Activated effector memory CD4-positive, alpha-beta T cell treated with anti-CD3 and anti-CD28 coated beads, Interleukin-2, amount 50 U/mL, for 16 hours (primary cell): Measurements from ENCODE around the gene POLN.
"Not testable (repeated sequence)": the region's sequence is repeated elsewhere in the genome, so short reads cannot be mapped to it uniquely, and the experiment has no call there.

Source experiments
- DNase-seq: peaks from one replicate; pipeline ENCODE4 v3.0.0-alpha.2; 2020

The POLN gene

DNA sequence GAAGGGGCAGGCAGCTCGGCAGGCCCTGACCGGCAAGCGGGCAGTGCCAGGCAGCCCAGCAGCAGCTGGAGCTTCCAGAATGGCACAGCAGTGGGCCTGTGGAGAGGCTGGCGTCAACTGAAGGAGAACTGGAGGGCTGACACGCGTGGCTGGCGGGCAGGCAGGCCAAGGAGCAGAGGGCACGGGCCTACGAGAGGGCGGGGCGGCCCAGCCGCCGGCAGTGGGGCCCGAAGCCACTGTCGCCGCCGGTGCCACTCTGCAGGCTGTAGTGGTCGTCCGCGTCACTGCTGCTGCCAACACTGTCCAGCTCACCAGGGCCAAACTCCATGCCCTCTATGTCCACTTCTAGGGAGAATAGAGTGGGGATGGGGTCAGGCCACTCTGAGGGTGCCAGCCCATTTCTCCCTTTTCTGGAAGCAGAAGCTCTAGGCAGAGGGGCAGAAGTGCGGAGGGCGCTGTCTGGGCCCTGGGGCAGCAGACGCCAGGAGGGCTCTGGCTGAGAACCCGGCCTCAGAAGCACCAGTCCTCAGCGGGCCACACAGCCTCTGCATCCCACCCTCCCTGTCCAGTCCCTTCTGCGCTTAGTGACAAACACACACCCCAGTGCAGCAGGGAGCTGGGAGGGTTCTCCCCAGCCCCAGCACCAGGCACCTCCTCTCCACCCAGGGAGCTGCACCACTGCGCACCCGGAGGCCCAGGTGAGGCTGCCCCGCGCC, 8.6 kb upstream of the POLN start:
- peak; percentile 60 for DNase-seq

DNA sequence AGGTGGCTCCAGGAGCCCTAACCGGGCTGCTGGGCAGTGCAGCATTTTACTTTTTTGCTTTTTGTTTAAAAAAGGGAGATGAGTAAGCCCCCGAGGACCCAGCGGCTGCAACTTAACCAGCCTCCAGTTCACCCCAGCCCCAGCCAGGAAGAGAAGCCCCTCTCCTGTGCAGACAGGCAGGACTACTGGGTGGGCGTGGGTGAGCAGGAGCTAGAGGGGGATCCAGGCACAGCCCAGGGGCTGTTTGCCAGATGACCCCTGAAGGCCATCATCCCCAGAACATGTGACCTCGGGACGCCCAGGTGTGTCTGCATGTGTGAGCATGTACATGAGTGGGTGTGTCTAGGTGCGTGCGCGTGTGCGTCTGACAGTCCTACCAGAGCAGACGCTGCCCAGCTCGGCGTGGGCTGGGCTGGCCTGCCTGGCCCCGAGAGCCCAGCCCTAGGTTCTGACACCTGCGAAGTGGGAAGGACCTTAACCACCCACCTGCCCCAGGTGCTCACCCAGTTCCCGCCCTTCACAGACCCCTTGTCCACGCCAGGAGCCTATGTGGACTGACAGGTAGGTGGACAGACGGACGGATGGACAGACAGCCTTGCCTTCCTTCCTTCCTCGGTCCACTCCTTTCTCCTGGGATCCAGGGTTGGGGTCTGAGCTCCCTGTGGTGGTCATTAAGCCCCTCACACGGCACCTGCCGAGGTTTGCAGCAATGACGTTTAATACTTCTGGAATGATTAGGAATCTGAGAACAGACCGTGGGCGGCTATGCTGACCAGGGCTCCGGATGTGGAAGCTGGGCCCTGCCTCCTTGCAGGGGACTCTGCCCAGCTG, 7.8 kb upstream of the POLN start:
- DNase-seq = no peak

DNA sequence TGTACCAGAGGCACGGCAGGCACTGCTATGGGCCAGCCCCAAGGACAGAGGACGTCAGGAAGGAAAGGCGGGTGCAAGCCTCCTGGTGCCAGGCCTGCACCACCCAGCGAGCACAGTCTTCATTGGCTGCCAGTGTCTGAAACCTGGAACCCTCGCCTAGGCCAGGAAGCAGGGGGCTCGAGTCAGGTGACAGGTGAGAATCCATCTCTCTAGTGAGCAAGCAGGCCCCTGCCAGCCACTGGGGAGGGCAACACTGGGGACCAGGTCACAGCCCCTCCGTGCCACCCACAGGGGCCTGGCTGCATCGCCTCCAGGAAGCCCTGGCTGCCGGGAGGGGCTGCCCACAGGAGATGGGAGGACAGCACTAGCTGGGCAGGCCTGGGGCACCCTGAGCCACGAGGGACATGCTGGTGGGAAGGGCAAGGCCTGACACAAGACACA, 6.9 kb upstream of the POLN start:
- peak; percentile 61 for DNase-seq

DNA sequence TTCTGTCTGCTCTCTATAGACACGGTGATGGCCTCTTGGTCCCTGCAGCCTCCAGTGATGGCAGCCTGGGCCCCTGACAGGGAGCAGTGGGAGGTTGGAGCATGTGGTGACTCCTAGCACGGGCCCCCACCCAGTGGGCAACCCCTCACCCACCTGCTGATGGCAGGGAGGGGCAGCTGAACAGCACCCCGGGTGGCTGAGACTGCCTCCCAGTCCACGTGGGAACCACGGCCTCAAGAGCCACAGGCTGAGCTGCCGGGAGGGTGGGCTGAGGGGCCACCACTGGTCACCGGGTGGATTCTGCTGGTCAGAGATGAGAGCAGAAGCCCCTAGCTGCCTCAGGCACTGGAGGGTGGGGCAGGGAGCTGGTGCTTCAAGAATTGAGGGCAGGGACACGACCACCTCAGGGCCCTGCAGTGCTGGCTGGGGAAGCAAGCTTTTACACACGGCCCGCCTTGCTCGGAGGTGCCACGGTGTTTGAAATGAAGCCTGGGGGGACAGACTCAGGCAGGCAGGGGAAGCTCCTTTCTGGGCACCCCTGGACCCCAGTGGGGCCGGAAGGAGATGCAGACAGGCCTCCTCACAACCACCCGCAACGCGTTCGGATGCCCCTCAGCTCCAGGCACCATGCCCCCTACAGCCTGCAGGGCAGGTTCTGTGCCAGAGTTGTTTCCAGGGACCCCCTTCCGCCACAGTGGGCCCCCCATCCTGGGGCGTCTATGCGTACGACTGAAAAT, 6.3 kb upstream of the POLN start:
- peak; percentile 58 for DNase-seq

DNA sequence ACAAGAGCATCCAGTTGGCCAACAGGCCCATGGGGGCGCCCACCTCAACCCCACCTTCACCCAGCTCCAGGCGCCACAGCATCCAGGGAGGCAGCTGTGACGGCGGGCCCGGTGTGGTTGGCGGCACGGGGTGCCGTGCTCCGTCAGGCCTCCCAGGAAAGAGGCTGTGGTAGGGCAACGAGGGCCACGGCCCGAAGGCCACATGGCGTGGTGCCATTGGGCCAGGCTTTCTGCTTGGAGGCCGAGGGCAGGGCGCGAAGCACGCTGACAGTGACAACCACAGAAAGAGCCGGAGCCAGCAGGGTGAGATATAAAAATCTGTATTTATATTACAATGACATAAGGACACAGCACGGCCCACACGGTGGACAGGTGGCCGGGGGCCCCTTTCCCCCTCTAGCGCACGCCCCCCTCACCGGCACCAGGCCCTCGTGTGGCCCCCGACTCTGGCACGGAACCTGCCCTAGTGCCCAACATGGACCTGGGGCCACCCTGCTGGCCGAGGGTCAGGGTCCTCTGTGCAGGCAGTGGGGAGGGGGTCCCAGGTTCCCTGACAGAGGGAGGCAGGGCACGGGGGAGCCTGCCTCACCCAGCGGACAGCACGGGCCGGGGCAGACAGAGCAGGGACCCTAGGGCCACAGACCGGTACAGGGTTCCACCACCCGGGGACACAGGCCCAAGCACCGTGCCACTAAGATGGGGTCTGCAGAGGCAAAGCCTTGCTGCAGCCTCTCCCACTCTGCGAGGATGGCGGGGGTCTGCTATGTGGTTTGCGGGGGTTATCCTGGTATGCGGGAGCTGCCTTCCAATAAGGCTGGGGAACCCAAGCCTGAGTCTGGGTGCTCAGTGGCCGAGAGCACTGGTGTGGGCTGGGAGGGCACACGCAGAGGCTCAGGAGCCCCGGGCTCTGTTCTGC, 5.5 kb upstream of the POLN start:
- DNase-seq = peak; percentile 61

DNA sequence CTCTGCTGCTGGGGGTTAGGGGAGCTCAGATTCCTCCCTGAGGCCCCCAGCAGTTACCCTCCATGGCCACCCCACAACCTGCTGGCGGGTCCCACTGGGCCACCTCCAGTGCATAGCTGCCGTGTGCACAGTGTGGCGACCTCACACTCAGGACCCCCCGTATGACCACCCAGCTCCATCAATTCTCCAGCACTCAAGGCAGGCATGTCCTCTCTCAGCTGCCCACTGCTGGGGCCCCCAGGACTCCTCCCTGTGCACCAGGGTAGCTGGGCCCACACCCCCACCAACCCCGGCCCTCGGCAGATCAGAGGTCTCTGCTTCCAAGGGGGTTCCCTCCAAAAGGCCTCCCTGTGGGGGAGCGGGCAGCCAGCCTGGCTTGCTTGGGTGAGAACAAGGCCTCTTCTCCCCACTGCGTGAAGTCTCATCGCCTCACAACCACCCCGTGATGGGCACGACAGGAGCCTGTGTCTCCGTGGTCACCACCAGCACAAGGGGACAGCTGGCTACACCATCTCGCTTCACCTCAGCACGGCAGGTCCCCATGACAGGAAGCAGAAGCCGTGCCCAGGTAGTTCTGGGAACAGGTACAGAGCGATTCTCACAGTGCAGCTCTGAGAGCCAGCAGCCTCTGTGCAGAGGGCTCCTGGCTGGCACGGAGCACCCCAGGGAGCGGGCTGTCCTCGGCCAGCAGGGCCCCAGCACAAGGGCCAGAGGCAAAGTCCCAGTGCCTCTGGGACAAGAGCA, 4.6 kb upstream of the POLN start:
- DNase-seq = peak; percentile 62

DNA sequence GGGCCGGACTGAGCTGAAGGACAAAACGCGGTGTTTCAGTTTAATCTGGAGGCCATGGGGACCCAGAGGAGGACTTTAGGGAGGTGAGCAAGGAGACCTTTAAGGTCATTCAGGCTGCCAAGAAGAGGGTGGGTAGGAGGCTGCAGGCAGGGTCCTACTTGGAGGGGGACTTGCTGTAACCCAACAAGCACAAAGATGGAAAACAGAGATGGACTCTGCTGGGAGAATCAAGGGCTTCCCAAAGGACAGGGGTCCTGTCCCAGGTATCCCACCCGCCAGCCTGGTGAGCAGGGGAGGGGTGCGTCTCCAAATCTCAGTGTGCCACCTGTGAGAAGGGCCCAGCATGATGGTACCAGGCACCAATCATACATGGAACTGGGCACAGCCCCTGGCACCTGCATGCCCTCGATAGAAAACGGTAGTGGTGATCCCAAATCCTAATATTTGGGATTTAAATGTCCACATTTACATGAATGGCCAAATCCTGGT, 3.9 kb upstream of the POLN start:
- DNase-seq = no peak

DNA sequence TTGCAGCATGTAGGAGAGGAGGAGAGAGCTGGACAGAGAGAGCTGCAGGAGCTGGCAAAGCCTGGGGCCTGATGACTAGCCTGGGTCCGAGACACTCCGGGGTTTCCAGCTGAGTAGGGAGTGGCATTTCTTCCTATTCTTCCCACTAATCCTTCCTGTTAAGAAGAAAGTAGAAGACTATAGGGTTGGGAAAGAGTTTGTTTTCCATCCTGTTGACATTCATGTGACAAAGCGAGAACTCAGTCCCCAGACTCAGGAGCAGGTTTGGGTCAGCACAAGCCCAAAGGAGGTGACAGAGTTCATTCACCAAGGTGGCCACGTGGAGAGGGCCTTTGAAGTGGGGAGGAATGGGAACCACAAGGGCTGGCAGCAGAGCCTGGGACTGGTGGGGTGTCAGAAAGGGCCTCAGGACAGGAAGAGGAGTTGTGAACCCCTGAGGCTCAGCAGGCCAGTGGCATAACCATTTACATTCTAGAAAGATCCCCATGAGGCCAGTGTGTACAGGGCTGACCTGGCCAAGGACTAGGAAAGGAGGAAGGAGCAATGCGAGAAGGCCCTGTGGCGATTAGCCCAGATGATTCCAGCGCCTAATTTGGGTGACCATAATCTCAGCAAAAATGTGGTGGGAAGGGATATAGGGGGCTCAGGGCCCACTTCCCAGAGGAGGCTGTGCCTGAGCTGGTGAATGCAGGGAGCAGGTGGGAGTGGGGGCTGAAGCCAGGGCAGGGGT, 3.3 kb upstream of the POLN start:
- DNase-seq = peak; percentile 61

DNA sequence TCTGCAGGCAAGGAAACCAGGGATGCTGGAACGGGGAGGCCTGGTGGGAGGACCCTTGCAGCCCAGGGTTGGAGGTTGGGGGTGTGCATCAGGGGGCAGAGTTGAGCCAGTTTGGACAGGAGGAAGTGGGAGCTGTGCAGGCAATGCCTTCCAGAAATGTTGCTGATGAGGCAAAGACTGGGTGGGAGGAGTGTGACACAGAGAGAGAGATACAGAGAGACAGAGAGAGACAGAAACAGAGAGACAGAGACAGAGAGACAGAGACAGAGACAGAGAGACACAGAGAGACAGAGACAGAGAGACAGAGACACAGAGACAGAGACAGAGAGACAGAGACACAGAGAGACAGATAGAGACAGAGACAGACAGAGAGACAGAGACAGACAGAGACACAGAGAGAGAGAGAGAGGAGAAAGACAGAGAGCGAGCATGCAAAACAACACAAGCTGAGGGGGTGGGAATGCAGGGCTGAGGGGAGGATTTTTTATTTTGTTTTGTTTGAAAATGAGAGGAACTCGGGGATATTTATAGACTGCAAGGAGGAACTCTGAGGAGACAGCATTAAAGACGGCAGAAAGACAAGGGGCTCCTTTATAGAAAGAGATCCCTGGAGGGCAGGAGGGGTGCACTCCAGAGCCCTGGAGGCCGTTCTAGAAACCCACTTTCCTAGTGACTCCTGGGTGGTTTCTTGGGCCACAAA, 1.9 kb upstream of the POLN start:
- peak; percentile 62 for DNase-seq

DNA sequence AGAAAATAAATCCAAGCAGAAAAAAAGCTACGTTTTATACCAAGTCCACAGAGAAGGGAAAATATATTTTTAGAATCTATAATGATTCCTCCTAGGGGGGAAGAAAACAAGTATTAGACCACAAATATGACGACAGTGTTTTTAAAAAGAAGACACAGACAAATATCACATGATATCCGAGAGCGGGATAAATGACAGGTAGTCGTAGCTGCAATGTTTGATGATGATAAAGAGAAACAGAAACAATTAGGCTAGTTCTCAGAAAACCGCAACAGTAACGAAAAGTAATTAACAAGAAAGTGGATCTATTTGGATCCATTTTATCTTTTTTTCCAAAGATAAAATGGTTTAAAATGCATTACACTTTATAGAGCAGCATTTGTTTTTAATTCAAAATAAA, 918 bp downstream of the POLN start:
- no peak for DNase-seq

DNA sequence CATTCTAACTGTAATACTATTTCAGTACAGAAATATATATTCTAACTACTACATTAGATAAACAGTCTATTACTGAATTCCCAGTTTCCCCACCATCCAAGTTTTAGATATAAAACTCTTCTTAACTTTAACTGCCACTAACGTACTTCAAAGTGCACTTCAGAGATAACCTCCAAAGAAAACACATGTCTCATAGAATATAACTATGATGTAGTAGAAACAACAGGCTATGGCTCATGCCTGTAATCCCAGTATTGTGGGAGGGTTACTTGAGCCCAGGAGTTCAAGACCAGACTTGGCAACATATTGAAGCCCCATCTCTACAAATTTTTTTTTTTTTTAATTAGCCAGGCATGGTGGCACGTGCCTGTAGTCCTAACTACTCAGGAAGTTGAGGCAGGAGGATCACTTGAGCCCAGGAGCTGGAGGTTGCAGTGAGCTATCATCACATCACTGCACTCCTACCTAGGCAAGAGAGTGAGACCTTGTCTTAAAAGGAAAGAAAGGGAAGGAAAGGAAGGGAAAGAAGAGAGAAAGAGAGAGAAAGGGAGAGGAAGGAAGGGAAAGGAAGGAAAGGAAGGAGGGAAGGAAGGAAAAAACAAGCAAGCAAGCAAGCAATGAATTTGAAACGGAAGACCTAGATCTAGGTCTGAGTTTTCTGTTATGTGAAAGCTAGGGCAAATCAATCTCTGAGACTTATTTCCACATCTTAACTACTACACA, 4.8 kb downstream of the POLN start:
- DNase-seq = no peak

DNA sequence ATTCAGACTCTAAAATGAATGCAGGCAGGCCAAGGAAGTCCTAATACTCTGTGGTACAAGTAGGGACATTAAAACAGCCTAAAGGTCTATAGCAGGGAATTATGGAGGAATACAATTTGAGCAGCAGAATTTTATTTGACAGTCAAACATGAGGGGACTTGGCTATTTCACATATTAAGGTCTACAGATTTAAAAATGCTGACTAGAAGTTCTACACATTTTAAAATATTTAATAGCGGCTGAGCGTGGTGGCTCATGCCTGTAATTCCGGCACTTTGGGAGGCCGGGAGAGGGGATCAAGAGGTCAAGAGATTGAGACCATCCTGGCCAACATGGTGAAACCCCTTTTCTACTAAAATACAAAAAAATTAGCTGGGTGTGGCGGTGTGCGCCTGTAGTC, 10.8 kb downstream of the POLN start:
- no peak for DNase-seq

DNA sequence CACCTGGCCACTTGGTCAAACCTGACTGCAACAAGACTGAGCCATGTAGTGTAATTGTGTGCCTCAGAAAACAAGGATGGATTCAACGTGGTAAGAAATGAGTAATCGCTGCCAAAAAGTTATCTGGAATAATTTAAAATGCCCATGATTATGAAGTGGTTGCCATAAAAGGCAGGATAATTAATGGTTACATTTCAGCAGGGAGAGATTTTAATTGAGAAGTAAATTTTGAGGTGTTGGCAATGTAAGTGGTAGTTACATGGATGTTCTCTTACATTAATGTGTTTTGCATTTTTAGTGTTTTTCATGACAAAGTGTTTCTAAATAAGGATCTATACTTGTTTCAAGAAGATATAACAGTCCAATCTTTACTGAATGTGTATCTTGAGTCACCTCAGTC, 15.7 kb downstream of the POLN start:
- DNase-seq = no peak

DNA sequence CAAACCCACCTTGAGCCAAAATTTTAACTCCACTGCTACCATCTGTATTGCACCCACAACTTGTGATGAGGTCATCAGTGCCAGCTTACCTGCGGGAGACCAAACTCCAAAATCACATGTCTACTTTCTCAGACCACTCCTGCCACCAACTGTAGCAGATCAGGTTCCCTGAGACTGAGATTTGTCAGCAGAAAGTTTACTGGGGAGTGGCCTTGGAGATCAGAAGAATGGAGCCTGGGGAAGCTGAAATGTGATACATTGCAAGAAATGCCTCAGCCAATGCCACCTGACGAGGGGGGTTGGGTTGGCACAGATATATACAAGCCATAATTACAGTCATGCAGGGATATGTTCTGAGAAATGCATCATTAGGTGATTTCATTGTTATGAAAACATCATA, 19.1 kb downstream of the POLN start:
- no peak for DNase-seq

DNA sequence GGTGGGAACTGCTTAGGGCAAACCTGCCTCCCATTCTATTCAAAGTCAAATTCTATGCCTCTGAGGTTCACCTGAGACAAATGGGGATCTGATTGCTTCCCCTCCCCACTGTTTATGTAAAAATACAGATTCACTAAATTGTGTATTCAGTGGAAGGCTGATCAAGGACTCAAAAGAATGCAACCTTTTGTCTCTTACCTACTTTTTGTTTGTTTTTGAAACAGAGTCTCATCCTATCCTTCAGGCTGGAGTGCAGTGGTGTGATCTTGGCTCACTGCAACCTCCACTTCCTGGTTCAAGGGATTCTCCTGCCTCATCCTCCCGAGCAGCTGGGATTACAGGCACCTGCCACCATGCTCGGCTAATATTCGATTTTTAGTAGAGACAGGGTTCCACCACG, 20.5 kb downstream of the POLN start:
- DNase-seq = not testable (repeated sequence)

DNA sequence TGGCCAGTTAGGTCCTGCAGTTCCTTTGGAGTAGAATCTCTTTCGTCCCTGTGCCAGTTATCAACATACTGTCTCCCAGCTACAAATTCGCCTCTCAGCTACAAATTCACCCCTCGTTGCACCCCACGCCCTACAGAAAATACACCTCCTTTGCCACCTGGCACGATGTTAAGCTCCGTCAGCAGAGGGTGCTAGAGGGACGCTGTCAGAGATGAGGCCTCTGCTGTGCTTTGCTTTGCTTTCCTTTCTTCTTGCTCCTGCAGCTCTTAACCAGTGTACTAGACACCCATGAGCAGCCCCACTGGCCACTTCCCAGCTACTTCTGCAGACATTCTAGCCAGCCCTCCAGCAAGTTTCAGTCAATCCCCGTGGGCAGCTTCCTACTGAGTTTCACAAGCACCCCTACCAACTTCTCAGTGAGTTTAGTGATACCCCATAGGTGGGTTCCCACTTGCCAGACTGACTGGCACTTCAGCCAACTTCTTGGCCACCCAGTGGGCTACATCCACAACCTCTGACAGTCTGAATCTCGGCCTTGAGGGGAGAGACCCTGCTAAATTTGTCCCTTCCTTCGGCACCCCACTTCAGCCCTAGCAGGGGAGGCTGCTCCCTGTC, 21.8 kb downstream of the POLN start:
- peak; percentile 90 for DNase-seq

DNA sequence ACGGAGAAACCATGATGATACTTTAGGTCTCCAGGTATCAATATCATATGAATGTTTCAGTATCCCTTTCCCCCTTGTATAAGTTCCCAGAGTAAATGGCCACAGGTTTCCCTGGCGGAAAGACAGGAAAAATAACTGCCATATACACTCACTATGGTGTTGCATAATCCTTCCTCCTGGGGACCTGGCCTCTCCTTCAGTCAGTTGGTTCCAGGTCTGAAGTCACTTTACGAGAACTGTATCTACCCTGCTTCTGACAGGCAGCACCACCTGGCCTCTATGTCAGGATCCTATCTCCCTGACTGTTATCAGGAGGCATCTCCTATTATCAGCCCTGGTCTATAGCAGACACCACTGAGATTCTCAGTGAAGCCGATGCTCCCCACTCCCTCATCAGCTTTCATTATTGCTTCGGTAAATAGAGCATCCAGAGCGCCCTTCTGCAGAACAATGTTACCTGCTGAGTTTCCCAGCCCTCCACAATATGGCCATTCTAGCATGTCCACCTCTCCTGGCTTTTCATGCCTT, 22.6 kb downstream of the POLN start:
- no peak for DNase-seq

DNA sequence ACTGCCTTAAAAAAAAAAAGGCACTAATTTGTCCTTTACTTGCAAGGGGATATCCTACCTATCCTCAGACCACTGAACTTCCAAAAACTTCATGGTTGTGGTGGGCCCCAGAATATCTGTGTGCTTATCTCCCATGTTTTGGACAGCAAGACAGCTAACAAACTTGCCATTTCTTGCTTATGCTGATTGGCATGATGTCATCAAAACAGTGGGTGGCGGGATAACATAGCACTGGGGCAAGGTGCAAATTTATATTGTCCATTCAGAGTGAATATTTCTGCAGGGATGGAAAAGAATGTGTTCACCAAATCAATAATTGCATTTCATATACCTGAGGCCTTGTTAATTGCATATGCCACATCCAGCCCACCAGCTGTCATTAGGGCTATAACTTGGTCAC, 23.5 kb downstream of the POLN start:
- DNase-seq = no peak

DNA sequence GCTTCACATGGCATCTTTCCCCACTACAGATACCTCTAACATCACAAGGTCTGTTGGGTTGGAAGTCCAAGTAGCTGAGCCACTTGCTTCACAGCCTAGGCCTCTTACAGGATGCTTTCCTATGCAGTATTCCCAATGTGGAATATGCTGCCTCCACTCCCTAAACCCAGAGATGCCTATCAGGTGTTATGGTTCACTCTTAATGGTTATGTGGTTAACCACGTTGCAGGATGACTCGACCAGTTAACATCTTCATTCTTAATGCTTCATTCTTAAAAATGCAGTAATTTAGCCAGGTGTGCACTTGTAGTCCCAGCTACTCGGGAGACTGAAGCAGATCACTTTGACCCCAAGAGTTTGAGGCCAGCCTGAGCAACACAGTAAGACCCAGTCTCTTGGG, 24.2 kb downstream of the POLN start:
- no peak for DNase-seq
